Spleen (tissue), 13 donors: ENCODE data around the gene UBE2D2. TPM values are rescaled to one million over a fixed set of nuclear protein-coding genes. Genes with fewer than 3 reads are reported as not detected.
"Not testable (repeated sequence)": the region's sequence is repeated elsewhere in the genome, so short reads cannot be mapped to it uniquely, and the experiment has no call there.

Experiments used
- DNase-seq: peaks from one replicate; pipeline ENCODE4 v3.0.0-alpha.2; 2020
- H3K27ac ChIP-seq, 8 donors: fragments of 200-600 bp; sonication (generic) in 7 of 8; 1 replicate in 4 of 8; 2 replicates in 4 of 8; pipeline versions ENCODE4 v1.5.0 to v1.8.0; 2016 to 2021; ENCODE audit warnings: inconsistent platforms in 4 of 8, mild to moderate bottlenecking in 4 of 8, moderate library complexity in 1 of 8
- H3K27me3 ChIP-seq, 7 donors: fragments of 200-600 bp; sonication (generic) in 6 of 7; replicated peaks in 1 of 7; 1 replicate in 4 of 7; 2 replicates in 3 of 7; pipeline versions ENCODE4 v1.5.0 to v1.8.0; 2016 to 2021; ENCODE audit warnings: inconsistent platforms in 3 of 7, mild to moderate bottlenecking in 1 of 7
- H3K36me3 ChIP-seq, 6 donors: fragments of 200-600 bp; sonication (generic) in 5 of 6; 1 replicate in 4 of 6; 2 replicates in 2 of 6; pipeline versions ENCODE4 v1.5.0 to v1.8.0; 2016 to 2021; ENCODE audit warnings: inconsistent platforms in 2 of 6
- H3K4me1 ChIP-seq, 6 donors: fragments of 200-600 bp; sonication (generic) in 5 of 6; 1 replicate in 3 of 6; 2 replicates in 3 of 6; pipeline versions ENCODE4 v1.5.0 to v1.8.0; 2016 to 2021; ENCODE audit warnings: inconsistent platforms in 3 of 6
- H3K4me3 ChIP-seq, 8 donors: fragments of 200-600 bp; sonication (generic) in 7 of 8; 1 replicate in 4 of 8; 2 replicates in 4 of 8; pipeline versions ENCODE4 v1.5.0 to v1.8.0; 2016 to 2021; ENCODE audit warnings: inconsistent platforms in 4 of 8, mild to moderate bottlenecking in 4 of 8, moderate library complexity in 2 of 8
- H3K9me3 ChIP-seq, 8 donors: fragments of 200-600 bp; sonication (generic) in 7 of 8; 1 replicate in 4 of 8; 2 replicates in 4 of 8; pipeline versions ENCODE4 v1.5.0 to v1.8.0; 2016 to 2021; ENCODE audit warnings: inconsistent platforms in 4 of 8
- POLR2A ChIP-seq, 3 donors: fragments of 450-650 bp; IDR thresholded peaks; one replicate each; pipeline ENCODE4 v1.5.1; 2017; ENCODE audit warnings: antibody characterized with exemption in 3 of 3, mild to moderate bottlenecking in 1 of 3
- POLR2AphosphoS5 ChIP-seq, 3 donors: sonication (generic); formaldehyde crosslinking; IDR thresholded peaks; one replicate each; pipeline ENCODE4 v1.5.1; 2017; ENCODE audit warnings: antibody characterized with exemption in 3 of 3
- WGBS, 5 donors: extraction: QIAGEN DNeasy Blood & Tissue Kit in 3 of 5; methylation state at CpG; one replicate each; pipeline versions ENCODE4 v1.1.5 to v1.1.7; 2013 to 2018; 5-methylcytosine and 5-hydroxymethylcytosine counted together
- intact Hi-C: fragments of 100-400 bp; cut with DNase I; formaldehyde crosslinking; loops from one replicate; pipeline ENCODE4 v1.15.0; 2023; ENCODE audit warnings: low total_unique reads
- long read RNA-seq, 2 donors: transcript quantifications; one replicate each; lab custom pipeline, GENCODE V29; 2026
- polyA plus RNA-seq, 3 donors: library from polyadenylated mRNA; stranded (reverse); fragments of 200-250 nt; gene quantifications; one replicate each; pipeline ENCODE4 v1.2.1, GENCODE V29; 2013
- total RNA-seq, 7 donors: library from RNA; depleted of rRNA in 3 of 7; stranded (reverse); fragments of >200 nt in 3 of 7; fragmentation: NEBNext Ultra II Directional in 4 of 7; extraction: Animal tissue kit (Norgen Biotek cat#: 25700) in 4 of 7; gene quantifications; one replicate each; pipeline versions ENCODE4 v1.1.0 to v1.2.1, GENCODE V29; 2016 to 2021
- TF ChIP-seq, protein P1 (sequence below), 11 experiments: fragments of 200-600 bp in 7 of 11; fragments of 450-650 bp in 4 of 11; sonication (generic) in 4 of 11; IDR thresholded peaks in 8 of 11; conservative IDR thresholded peaks in 3 of 11; 1 replicate in 7 of 11; 2 replicates in 4 of 11; pipeline versions ENCODE4 v1.4.0 to v1.8.0; 2016 to 2021; ENCODE audit warnings: antibody characterized with exemption in 11 of 11, inconsistent platforms in 4 of 11, mild to moderate bottlenecking in 1 of 11
- donor health status: healthy with polysubstance abuse.
- donor health status: DM: no; HTN: no; CAD: no; lungs with moderate emphysema.
- donor health status: DM: no; HTN: no; CAD: no.
- donor health status: Bipolar disorder and iron deficiency.
- donor health status: healthy.
- donor health status: DM: no; HTN: no; CAD: no.
- donor health status: DM: yes; HTN: yes; CAD: no.

UBE2D2 gene
- total RNA-seq (100 to 1,000 TPM in 2 of 7 donors, 10 to 100 TPM in 5; 64.3 to 120 (median 94.3) TPM), polyA plus RNA-seq (100 to 1,000 TPM; 101 to 132 (median 103) TPM)
- long read RNA-seq, donor 1, transcript UBE2D2-202 (7 exons, 2,702 nt): major isoform, 45 of 115 reads
- long read RNA-seq, donor 1, partial matches to known transcripts: 68 of 115 reads
- long read RNA-seq, donor 1, other reads (novel, unspliced or antisense): 0 of 115 reads
- long read RNA-seq, donor 2, transcript UBE2D2-202 (7 exons, 2,702 nt): major isoform, 46 of 109 reads
- long read RNA-seq, donor 2, partial matches to known transcripts: 57 of 109 reads
- long read RNA-seq, donor 2, other reads (novel, unspliced or antisense): 5 of 109 reads

DNA sequence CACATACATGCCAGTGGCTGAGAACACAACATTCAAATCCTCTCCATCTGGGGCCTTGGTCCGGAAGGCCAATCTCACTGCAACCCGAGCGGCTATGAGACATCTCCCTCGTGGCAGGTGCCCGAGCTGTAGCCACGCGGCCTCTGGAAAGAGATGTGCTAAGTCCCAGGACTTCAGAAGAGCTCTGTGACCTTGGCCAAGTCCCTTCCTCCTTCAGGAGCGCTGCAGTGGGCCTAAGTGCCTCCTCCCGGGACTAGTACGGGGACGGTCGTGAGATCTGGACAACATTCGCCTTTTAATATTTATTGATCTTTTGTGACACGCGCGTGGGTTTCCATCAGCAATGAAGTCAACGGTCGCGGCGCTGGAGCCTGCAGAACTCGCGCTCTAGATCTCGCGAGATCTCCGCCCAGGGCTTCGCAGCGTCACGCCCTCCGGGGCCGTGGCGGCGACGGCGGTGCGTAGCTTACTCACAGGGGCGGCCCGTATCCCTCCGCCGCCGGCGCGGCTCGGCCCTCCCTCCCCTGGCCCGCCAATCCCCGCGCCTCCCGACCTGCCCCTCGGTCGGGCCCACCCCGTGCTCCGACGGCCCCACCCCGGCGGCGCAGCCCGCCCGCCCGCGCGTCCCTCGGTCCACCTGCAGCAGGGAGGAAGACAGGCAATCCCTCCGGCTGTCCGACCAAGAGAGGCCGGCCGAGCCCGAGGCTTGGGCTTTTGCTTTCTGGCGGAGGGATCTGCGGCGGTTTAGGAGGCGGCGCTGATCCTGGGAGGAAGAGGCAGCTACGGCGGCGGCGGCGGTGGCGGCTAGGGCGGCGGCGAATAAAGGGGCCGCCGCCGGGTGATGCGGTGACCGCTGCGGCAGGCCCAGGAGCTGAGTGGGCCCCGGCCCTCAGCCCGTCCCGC lies at the start of gene UBE2D2:
Gene UBE2D2 (plus strand): TSS at position 588 of the 903 bp plus-strand sequence. CDS start 453 bp downstream, outside the sequence.
- Histone ChIP-seq H3K4me3 (peak within 1 kb of the TSS; percentile 68 to 98 (median 80)), H3K36me3 (peaks cover 0 to 20% (median 0%) of the 10 kb centered on the region in 6 donors), H3K27me3 (no peaks in the 10 kb centered on the region), H3K27ac (peak within 1 kb of the TSS; percentile 97 to 100 (median 97)), H3K4me1 (peaks cover 29 to 49% (median 46%) of the 10 kb centered on the region in 6 donors), H3K9me3 (no peaks in the 10 kb centered on the region)
- WGBS, 5 donors: 1 to 2% (median 1%) methylated on average over 24 to 89 of the region's 89 CpGs
- intact Hi-C loops: no loop called here
- peak in 2 of 3 donors; percentile 11 to 82 for TF ChIP-seq POLR2A (IDR thresholded peaks at IDR 0.05)
- TF ChIP-seq, protein P1, sequence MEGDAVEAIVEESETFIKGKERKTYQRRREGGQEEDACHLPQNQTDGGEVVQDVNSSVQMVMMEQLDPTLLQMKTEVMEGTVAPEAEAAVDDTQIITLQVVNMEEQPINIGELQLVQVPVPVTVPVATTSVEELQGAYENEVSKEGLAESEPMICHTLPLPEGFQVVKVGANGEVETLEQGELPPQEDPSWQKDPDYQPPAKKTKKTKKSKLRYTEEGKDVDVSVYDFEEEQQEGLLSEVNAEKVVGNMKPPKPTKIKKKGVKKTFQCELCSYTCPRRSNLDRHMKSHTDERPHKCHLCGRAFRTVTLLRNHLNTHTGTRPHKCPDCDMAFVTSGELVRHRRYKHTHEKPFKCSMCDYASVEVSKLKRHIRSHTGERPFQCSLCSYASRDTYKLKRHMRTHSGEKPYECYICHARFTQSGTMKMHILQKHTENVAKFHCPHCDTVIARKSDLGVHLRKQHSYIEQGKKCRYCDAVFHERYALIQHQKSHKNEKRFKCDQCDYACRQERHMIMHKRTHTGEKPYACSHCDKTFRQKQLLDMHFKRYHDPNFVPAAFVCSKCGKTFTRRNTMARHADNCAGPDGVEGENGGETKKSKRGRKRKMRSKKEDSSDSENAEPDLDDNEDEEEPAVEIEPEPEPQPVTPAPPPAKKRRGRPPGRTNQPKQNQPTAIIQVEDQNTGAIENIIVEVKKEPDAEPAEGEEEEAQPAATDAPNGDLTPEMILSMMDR (IDR thresholded peaks at IDR 0.05 in 8 of 11, conservative IDR thresholded peaks at IDR 0.05 in 3 of 11): peak in 5 of 11 experiments; percentile 16 to 58 (median 39)
- peak; percentile 88 to 92 (median 91) for TF ChIP-seq POLR2AphosphoS5 (IDR thresholded peaks at IDR 0.05)
- peak; percentile 100 for DNase-seq

DNA sequence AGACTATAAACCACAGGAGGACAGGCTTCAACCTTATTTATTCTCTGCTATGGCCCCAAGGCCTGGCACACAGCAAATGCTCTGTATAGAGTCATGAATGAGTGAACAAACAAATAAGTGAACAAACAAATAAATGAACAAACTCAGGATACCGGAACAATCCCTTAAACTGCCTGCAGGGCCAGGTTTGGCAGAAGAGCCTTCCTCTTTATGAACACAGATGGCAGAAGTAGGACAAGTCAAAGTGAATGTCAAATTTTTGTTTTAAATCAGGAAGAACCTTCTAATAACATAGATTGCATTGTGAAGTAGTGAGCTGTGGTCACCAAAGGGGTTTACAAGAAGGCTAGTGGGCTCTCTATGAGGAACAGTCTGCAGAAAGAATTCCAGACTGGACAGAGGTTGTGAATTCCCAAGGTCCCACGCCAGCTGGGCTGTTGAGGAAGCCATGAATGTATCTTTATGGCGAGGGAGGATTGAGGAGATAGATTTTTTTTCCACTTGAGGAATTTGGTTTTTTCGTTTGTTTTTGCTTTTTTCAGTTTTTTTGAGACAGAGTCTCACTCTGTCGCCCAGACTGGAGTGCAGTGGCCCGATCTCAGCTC lies 48.3 kb upstream of the UBE2D2 start:
- no peak for DNase-seq
- H3K36me3 ChIP-seq: no peaks in the 10 kb centered on the region
- H3K27ac ChIP-seq: peak overlapping the region in 1 of 8 donors; percentile 4
- no peaks in the 10 kb centered on the region for H3K27me3 ChIP-seq
- TF ChIP-seq POLR2AphosphoS5 (IDR thresholded peaks at IDR 0.05) (no peak), POLR2A (IDR thresholded peaks at IDR 0.05) (no peak)
- TF ChIP-seq, protein P1 (IDR thresholded peaks at IDR 0.05 in 8 of 11, conservative IDR thresholded peaks at IDR 0.05 in 3 of 11): no peak
- H3K9me3 ChIP-seq: no peaks in the 10 kb centered on the region
- H3K4me3 ChIP-seq: no peak overlapping the region
- H3K4me1 ChIP-seq: peaks cover 0 to 38% (median 20%) of the 10 kb centered on the region in 6 donors
- WGBS, 5 donors: 76 to 86% (median 83%) methylated on average over 6 of the region's 6 CpGs
- intact Hi-C loops: loop anchor here (5.0 kb wide), 1 partner anchor 91 kb away; no protein-coding TSS in a partner anchor

DNA sequence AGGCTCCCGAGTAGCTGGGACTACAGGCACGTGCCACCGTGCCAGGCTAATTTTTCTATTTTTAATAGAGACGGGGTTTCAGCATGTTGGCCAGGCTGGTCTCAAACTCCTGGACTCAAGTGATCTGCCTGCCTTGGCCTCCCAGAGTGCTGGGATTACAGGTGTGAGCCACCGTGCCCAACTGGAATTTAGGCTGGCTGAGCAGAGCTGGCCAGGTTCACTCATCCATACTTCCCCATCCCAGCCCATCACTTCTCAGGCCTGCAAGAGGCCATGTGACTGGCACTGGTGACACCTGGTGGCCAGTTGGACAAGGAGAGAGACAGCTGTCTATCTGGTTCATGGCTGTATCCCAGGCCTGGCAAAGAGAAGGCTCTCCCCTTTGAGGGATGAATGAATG lies 47.7 kb upstream of the UBE2D2 start:
- DNase-seq: peak; percentile 92
- not testable (repeated sequence) for H3K36me3 ChIP-seq, H3K27me3 ChIP-seq, H3K4me3 ChIP-seq, H3K27ac ChIP-seq, H3K9me3 ChIP-seq
- peak in 2 of 3 donors; percentile 35 to 65 for TF ChIP-seq POLR2AphosphoS5 (IDR thresholded peaks at IDR 0.05)
- TF ChIP-seq, protein P1 (IDR thresholded peaks at IDR 0.05 in 8 of 11, conservative IDR thresholded peaks at IDR 0.05 in 3 of 11): peak; percentile 61 to 92 (median 85)
- H3K4me1 ChIP-seq: peaks cover 0 to 43% (median 24%) of the 10 kb centered on the region in 6 donors
- WGBS, 5 donors: 63 to 76% (median 67%) methylated on average over 5 of the region's 5 CpGs
- intact Hi-C loops: loop anchor here (5.0 kb wide), 1 partner anchor 91 kb away; no protein-coding TSS in a partner anchor
